ENCODE measurements around the gene CDKN2AIP.

GRCh38 chr4:183401473-183401872 is 43.0 kb upstream of the CDKN2AIP start:
- TF ChIP-seq CTCF (IDR thresholded peaks at IDR 0.05) (no peak), POLR2A (IDR thresholded peaks at IDR 0.05) (no peak)

Data from adrenal gland (tissue), 5 donors.